ENCODE measurements around the gene HMGCR.

Gene HMGCR

DNA sequence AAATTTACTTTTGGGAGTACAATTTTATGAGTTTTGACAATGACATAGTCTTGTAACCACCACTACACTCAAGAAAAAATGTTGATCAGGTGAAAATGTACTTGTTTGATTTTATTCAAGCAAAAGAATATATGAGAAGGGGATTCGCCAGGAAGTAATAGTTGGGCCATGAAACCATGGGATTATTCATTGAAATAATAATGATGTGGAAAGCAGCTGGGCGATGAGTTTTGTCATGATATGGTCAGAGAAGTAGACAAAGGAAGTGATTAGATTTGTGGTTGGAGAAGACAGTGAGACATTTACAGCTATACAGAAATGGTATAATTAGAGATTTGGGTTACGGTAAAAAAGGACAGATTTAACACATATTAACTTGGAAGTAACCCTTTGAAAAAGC, 11.2 kb downstream of the HMGCR start:
- DNase-seq (ENCODE audit: insufficient read length), result no peak
- no peak for TF ChIP-seq POLR2AphosphoS5 (IDR thresholded peaks at IDR 0.05; ENCODE audit: low read depth, low read length)
- no peak for TF ChIP-seq TAF1 (IDR thresholded peaks at IDR 0.05; ENCODE audit: borderline replicate concordance, low read depth, low read length)
- no peak for TF ChIP-seq POLR2A (IDR thresholded peaks at IDR 0.05; ENCODE audit: low read depth, low read length)
- FAIRE-seq, result peak; percentile 27

DNA sequence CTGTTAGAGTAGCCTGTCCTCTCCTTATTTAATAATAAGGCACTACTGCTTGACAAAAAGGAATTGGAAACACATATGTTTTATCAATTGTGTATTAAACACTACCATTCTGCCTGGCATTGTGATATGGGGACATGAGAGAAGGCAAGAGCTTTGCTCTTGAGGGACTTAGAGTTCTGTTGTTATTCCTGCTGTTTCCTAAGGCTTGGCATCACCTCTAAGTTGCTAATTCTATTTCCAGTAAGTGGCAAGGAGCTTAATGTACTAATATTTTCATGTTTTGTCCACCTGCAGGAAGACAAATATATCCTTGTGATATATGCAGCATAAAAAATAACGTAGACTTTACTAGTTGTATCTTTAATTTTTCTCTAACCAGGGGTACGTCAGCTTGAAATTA, 12.6 kb downstream of the HMGCR start:
- FAIRE-seq (no peak), DNase-seq (ENCODE audit: insufficient read length) (no peak)
- TF ChIP-seq POLR2AphosphoS5 (IDR thresholded peaks at IDR 0.05; ENCODE audit: low read depth, low read length) (no peak), TAF1 (IDR thresholded peaks at IDR 0.05; ENCODE audit: borderline replicate concordance, low read depth, low read length) (no peak), POLR2A (IDR thresholded peaks at IDR 0.05; ENCODE audit: low read depth, low read length) (no peak)

DNA sequence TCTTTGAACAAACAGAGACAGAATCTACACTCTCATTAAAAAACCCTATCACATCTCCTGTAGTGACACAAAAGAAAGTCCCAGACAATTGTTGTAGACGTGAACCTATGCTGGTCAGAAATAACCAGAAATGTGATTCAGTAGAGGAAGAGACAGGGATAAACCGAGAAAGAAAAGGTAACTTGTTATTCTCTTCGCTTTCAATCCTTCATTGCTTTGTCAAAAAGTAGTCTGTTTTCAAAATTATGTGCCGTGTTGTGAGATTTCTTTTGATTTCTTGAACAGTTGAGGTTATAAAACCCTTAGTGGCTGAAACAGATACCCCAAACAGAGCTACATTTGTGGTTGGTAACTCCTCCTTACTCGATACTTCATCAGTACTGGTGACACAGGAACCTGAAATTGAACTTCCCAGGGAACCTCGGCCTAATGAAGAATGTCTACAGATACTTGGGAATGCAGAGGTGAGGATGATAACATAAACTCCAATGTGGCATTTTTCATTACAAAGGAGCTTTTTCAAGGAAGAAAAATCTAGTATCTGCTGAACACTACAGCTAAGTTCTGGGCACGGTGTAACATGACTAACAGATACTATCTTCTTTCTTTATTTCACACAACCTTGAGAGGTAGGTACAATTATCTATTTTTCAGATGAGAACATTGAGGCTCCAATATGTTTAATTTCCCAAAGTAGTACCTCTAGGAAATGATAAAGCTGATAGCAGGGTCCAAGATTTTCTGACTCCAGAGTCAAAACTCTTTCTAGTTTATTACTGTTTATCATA, 14.3 kb downstream of the HMGCR start:
- FAIRE-seq (no peak), DNase-seq (ENCODE audit: insufficient read length) (no peak)
- TF ChIP-seq POLR2A (IDR thresholded peaks at IDR 0.05; ENCODE audit: low read depth, low read length), result no peak
- TF ChIP-seq POLR2AphosphoS5 (IDR thresholded peaks at IDR 0.05; ENCODE audit: low read depth, low read length), result no peak
- no peak for TF ChIP-seq TAF1 (IDR thresholded peaks at IDR 0.05; ENCODE audit: borderline replicate concordance, low read depth, low read length)

- DNase-seq (ENCODE audit: insufficient read length), result no peak
- FAIRE-seq, result no peak
- TF ChIP-seq POLR2AphosphoS5 (IDR thresholded peaks at IDR 0.05; ENCODE audit: low read depth, low read length) (no peak), POLR2A (IDR thresholded peaks at IDR 0.05; ENCODE audit: low read depth, low read length) (no peak), TAF1 (IDR thresholded peaks at IDR 0.05; ENCODE audit: borderline replicate concordance, low read depth, low read length) (no peak)
Measured at GRCh38 chr5:75355236-75355635, 18.2 kb downstream of the HMGCR start.

DNA sequence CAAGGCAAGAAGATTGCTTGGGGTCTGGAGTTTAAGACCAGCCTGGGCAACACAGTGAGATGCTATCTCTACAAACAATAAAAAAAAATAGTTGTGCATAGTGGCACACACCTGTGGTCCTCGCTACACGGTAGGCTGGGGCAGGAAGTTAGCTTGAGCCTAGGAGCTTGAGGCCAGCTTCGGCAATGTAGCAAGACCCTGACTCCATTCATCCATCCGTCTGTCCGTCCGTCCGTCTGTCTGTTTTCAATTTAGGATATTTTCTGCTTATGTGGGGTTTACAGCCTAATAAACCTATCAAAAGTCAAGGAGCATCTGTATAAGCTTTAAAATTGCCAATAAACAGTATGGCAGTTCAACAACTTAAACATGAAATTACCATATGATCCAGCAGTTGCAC, 19.7 kb downstream of the HMGCR start:
- TF ChIP-seq TAF1 (IDR thresholded peaks at IDR 0.05; ENCODE audit: borderline replicate concordance, low read depth, low read length), result no peak
- TF ChIP-seq POLR2A (IDR thresholded peaks at IDR 0.05; ENCODE audit: low read depth, low read length), result no peak
- TF ChIP-seq POLR2AphosphoS5 (IDR thresholded peaks at IDR 0.05; ENCODE audit: low read depth, low read length), result no peak
- DNase-seq (ENCODE audit: insufficient read length) (no peak), FAIRE-seq (peak; percentile 48)

GRCh38 chr5:75358117-75358516, 21.1 kb downstream of the HMGCR start:
- DNase-seq (ENCODE audit: insufficient read length) (no peak), FAIRE-seq (no peak)
- TF ChIP-seq TAF1 (IDR thresholded peaks at IDR 0.05; ENCODE audit: borderline replicate concordance, low read depth, low read length), result no peak
- TF ChIP-seq POLR2A (IDR thresholded peaks at IDR 0.05; ENCODE audit: low read depth, low read length), result no peak
- TF ChIP-seq POLR2AphosphoS5 (IDR thresholded peaks at IDR 0.05; ENCODE audit: low read depth, low read length), result no peak

GRCh38 chr5:75361310-75361709, 24.3 kb downstream of the HMGCR start:
- TF ChIP-seq POLR2AphosphoS5 (IDR thresholded peaks at IDR 0.05; ENCODE audit: low read depth, low read length) (no peak), TAF1 (IDR thresholded peaks at IDR 0.05; ENCODE audit: borderline replicate concordance, low read depth, low read length) (no peak), POLR2A (IDR thresholded peaks at IDR 0.05; ENCODE audit: low read depth, low read length) (no peak)
- DNase-seq (ENCODE audit: insufficient read length), result no peak
- no peak for FAIRE-seq

GRCh38 chr5:75362474-75362975, 25.5 kb downstream of the HMGCR start:
- no peak for FAIRE-seq
- TF ChIP-seq POLR2A (IDR thresholded peaks at IDR 0.05; ENCODE audit: low read depth, low read length), result no peak
- no peak for TF ChIP-seq TAF1 (IDR thresholded peaks at IDR 0.05; ENCODE audit: borderline replicate concordance, low read depth, low read length)
- TF ChIP-seq POLR2AphosphoS5 (IDR thresholded peaks at IDR 0.05; ENCODE audit: low read depth, low read length), result no peak

GRCh38 chr5:75363111-75363510, 26.1 kb downstream of the HMGCR start:
- DNase-seq (ENCODE audit: insufficient read length) (no peak), FAIRE-seq (no peak)
- no peak for TF ChIP-seq POLR2A (IDR thresholded peaks at IDR 0.05; ENCODE audit: low read depth, low read length)
- TF ChIP-seq TAF1 (IDR thresholded peaks at IDR 0.05; ENCODE audit: borderline replicate concordance, low read depth, low read length), result no peak

More at GRCh38 chr5:75362474-75362975, 25.5 kb downstream of the HMGCR start:
- DNase-seq (ENCODE audit: insufficient read length), result no peak

DNA sequence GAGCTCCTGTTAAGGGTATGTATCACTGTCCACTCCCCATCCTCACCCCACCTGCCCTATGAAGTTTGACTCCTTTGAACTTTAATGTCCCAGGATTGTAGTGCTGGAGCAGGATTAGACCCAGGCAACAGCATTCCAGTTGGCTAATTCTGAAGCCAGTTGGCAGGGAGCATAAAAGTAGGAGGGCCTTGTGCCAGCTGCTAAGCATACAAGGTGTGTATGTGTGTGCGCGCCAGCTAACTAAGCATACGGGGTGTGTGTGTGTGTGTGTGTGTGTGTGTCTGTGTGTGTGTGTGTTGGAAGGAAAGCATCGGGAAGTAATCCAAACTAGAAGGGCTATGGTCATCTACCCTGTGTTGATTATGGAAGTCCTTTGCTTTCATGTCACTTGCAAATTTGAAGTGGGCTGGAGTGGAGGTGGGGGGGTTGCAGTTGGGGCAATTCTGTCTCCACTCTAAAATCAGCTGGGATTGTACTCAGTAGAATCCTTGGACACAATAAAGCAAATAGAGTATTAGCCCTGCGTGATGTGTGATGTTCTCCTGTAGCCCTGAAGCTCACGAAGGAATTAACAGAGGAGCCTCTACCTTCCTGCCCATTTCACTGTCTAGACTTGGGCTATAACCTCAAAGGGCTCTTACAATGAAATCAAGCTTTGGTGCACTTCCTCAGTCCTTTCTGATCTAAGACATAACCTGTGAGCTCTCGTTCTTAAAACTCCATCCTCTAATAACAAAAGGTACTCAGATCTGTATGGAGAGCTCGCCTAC, 26.9 kb downstream of the HMGCR start:
- FAIRE-seq, result no peak
- TF ChIP-seq POLR2AphosphoS5 (IDR thresholded peaks at IDR 0.05; ENCODE audit: low read depth, low read length), result no peak
- TF ChIP-seq TAF1 (IDR thresholded peaks at IDR 0.05; ENCODE audit: borderline replicate concordance, low read depth, low read length), result no peak
- TF ChIP-seq POLR2A (IDR thresholded peaks at IDR 0.05; ENCODE audit: low read depth, low read length), result no peak
- no peak for DNase-seq (ENCODE audit: insufficient read length)

- TF ChIP-seq POLR2A (IDR thresholded peaks at IDR 0.05; ENCODE audit: low read depth, low read length), result no peak
- TF ChIP-seq POLR2AphosphoS5 (IDR thresholded peaks at IDR 0.05; ENCODE audit: low read depth, low read length), result no peak
- TF ChIP-seq TAF1 (IDR thresholded peaks at IDR 0.05; ENCODE audit: borderline replicate concordance, low read depth, low read length), result no peak
- DNase-seq (ENCODE audit: insufficient read length), result no peak
- no peak for FAIRE-seq
Measured at GRCh38 chr5:75364571-75365280, 27.7 kb downstream of the HMGCR start.
